Breast epithelium (tissue), 3 donors: ENCODE results near the gene CEND1.

Source experiments
- CTCF ChIP-seq, 3 donors: fragments of 450-650 bp; IDR thresholded peaks; one replicate each; pipeline ENCODE4 v1.5.1; 2016 to 2017; ENCODE audit warnings: antibody characterized with exemption in 3 of 3, mild to moderate bottlenecking in 3 of 3, moderate library complexity in 3 of 3
- POLR2A ChIP-seq: fragments of 450-650 bp; IDR thresholded peaks from one replicate; pipeline ENCODE4 v1.6.1; 2016; ENCODE audit warnings: antibody characterized with exemption, mild to moderate bottlenecking, moderate library complexity

GRCh38 chr11:788953-789940, 643 bp downstream of the CEND1 start:
- no peak for TF ChIP-seq POLR2A
- TF ChIP-seq CTCF (IDR thresholded peaks at IDR 0.05): no peak
